GM08714 (cell line): ENCODE results near the gene SYDE1.
"Not testable (repeated sequence)": the region's sequence is repeated elsewhere in the genome, so short reads cannot be mapped to it uniquely, and the experiment has no call there.

Experiments
- H3K4me3 ChIP-seq: fragments of 200-500 bp; sonication (Bioruptor generic); 2 replicates; pipeline ENCODE4 v1.5.1; 2014; ENCODE audit warnings: mild to moderate bottlenecking, low read length, inconsistent platforms
- ZNF274 ChIP-seq: IDR thresholded peaks from 2 replicates; pipeline ENCODE4 v1.6.1; 2012; ENCODE audit warnings: mild to moderate bottlenecking, low read depth, low read length

The SYDE1 gene

GRCh38 chr19:15107061-15108010, at the start of gene SYDE1:
SYDE1 (plus strand) TSS chr19:15107401; CDS start chr19:15107434, 33 bp downstream.
- TF ChIP-seq ZNF274: no peak
- H3K4me3 ChIP-seq: no peak within 1 kb of the TSS; the same call in 1 of the 2 replicates

DNA sequence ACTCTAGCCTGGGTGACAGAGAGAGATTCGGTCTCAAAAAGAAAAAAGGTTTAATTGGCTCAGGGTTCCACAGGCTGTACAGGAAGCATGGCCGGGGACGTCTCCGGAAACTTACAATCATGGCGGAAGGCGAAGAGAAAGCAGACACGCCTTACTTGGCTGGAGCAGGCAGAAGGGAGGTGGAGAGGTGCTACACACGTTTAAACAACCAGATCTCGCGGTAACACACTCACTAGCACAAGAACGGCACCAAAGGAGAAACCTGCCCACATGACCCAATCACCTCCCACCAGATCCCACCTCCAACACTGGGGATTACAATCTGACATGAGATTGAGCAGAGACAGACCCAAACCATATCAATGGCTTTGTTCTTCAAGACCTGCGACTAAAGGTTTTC, 45.2 kb upstream of the SYDE1 start:
- no peak for TF ChIP-seq ZNF274
- no peak overlapping the region for H3K4me3 ChIP-seq

DNA sequence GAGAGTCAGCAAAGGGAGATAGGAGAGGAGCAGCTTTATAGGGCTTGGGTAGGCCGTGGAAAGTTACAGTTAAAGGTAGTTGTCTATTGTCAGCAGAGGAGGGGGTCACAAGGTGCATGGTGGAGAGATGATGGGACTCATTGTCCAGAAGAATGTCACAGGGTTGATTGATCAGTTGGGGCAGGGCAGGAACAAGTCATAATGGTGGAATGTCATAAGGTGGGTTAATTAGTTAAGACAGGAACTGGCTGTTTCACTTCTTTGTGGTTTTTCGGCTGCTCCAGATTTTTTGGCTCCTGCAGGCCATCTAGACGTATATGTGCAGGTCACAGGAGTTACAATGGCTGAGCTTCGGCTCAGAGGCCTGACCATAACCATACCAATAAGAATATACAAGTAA, 36.8 kb upstream of the SYDE1 start:
- not testable (repeated sequence) for H3K4me3 ChIP-seq

DNA sequence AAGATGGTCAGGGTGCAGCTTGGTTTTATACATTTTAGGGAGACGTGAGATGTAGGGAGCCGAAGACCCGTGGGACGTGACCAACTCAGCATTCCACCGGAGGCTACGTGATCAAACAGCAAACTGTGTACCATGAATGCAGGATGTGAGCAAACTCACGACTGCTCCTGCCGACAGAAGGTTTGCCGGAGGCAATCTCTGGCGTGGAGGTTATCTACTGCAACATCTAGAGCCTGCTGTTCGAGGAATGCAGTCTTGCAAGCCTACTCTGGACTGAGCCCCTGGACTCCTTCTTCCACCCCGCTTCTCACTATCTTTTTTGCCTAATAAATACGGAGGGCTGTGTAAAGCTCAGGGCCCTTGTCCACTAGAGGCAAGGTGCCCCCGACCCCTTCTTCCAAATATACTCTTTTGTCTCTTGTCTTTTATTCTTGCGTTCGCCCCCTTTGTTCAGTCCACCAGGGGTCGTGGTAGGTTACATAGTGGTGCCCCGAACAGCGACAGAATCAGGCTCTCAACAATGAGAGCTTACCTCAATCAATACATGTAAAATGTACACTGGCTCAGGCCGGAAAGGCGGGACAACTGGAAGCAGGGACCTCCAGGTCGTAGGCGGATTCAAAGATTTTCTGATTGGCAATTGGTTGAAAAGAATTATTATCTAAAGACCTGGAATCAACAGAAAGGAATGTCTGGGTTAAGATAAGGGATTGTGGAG, 34.1 kb upstream of the SYDE1 start:
- H3K4me3 ChIP-seq: no peak overlapping the region
- TF ChIP-seq ZNF274: no peak

- no peak for TF ChIP-seq ZNF274
- no peak overlapping the region for H3K4me3 ChIP-seq
These were observed 32.8 kb upstream of the SYDE1 start for GRCh38 chr19:15074371-15074770.

GRCh38 chr19:15075806-15076205, 31.4 kb upstream of the SYDE1 start:
- H3K4me3 ChIP-seq: no peak overlapping the region
- no peak for TF ChIP-seq ZNF274

DNA sequence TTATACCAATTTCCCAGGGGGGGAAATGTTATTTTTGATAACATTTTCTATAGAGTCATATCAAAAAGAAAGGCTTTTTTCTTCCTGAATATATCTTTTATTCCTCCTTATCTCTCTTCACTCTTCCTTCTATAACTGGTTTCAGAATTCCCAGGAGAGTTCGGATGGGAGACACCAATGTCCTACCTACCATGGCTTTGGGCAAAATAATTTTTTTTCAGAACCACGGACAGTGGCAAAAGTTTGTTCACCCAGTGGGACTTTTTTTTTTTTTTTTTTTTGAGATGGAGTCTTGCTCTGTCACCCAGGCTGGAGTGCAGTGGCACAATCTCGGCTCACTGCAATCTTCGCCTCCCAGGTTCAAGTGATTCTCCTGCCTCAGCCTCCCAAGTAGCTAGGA, 27.2 kb upstream of the SYDE1 start:
- not testable (repeated sequence) for H3K4me3 ChIP-seq

DNA sequence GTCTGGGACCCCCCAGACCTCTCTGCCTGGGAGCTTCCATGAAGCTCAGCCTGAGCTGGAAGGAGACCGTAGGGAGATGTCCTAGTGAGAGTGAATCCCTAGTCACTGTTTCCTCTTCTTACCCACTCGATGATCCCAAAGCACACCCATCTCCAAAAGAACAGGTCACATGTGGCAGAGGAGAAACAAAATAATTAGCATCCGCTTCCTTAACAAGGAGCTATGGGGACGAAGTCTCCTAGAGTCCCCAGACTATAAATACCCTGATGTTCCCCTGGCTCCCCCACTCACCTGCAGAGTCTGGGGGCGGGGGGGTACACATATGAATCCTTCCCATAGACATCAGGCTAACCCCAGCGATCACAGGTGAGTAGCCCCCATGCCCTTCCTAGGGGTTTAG, 25.3 kb upstream of the SYDE1 start, which contains the start of gene OR1I1:
TSS of gene OR1I1 (plus strand) at position 301 of the 400 bp plus-strand sequence. CDS start 4,855 bp downstream, outside the sequence.
- H3K4me3 ChIP-seq: no peak within 1 kb of the TSS
- TF ChIP-seq ZNF274: no peak

GRCh38 chr19:15087182-15087581, 20.0 kb upstream of the SYDE1 start:
- no peak overlapping the region for H3K4me3 ChIP-seq
- TF ChIP-seq ZNF274: no peak

DNA sequence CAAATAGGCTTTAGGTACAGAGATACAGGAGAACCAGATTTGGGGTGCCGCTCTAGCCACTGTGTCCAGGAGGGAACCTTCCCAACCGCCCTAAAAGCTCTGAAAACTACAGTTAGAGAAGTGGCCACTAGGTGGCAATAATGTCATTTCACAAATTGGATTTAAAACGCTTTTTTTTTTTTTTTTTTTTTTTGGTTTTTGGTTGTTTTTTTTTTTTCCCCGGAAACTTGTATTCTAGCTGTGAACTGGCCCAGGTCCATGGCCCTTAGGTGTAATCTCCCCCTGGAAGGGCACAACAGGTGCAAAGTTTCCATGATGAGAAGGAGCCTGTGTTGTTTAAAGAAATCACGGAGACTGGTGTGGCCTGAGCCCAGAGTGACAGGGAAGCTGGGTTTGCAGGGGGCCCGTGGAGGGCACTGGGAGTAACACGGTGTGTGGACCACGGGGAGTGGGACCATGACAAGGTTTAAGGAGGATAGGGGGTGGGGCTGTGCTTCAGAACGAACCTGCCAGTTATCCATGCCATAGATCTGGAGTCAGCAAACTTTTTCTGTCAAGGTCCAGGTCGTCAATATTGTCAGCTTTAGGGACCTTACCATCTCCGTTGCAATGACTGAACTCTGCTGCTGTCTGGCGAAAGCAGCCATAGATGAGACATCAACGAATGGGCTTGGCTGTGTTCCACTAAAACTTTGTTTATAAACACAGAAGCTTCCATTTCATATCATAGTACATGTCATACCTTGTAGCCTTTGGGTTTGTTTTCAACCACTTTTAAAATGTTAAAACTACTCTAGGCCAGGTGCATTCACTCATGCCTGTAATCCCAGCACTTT, 15.1 kb upstream of the SYDE1 start:
- TF ChIP-seq ZNF274: no peak
- H3K4me3 ChIP-seq: no peak overlapping the region

GRCh38 chr19:15093001-15093400, 14.2 kb upstream of the SYDE1 start:
- TF ChIP-seq ZNF274: no peak
- no peak overlapping the region for H3K4me3 ChIP-seq

- no peak overlapping the region for H3K4me3 ChIP-seq
- TF ChIP-seq ZNF274: no peak
These were observed 11.0 kb upstream of the SYDE1 start for GRCh38 chr19:15096223-15096622.

- H3K4me3 ChIP-seq: not testable (repeated sequence)
These were observed 9.2 kb upstream of the SYDE1 start for GRCh38 chr19:15097980-15098379.

- H3K4me3 ChIP-seq: no peak overlapping the region
- TF ChIP-seq ZNF274: no peak
These were observed 8.7 kb upstream of the SYDE1 start for GRCh38 chr19:15098460-15098859.
